Measurements from ENCODE around the gene HSPA12B. TPM values are rescaled to one million over a fixed set of nuclear protein-coding genes. Genes with fewer than 3 reads are reported as not detected.

HSPA12B gene
- total RNA-seq, 1 donor from 2014 or later, result 64.8 TPM

DNA sequence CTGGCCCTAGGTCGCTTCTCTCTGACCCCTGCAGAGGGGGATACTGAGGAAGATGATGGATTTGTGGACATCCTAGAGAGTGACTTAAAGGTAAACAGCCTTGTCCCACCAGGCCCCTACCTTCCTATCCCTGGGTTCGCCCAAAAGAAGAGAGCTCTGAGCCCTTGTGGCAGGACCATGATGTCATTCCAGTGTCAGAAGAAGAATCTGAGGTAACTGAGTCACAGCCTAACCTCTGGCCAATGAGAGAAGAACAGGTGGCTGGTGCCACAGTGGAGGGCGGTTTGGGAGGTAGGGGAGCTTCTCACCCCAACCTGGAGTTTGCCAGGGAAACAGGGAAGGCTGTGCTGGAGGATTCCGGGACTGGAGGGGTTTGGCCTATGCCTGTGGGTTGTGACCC, 68.8 kb downstream of the HSPA12B start:
- peaks cover 49 to 52% of the 10 kb centered on the region in 2 donors for H3K36me3 ChIP-seq
- H3K4me1 ChIP-seq, result peaks cover 14 to 24% of the 10 kb centered on the region in 2 donors
- H3K4me3 ChIP-seq, result no peak overlapping the region
- H3K27ac ChIP-seq, result no peak overlapping the region
- no peaks in the 10 kb centered on the region for H3K27me3 ChIP-seq
- H3K9me3 ChIP-seq, result peaks cover 0 to 2% of the 10 kb centered on the region in 2 donors
- no peak for DNase-seq (ENCODE audit: low spot score in 2 of 2)
- TF ChIP-seq, protein P1, sequence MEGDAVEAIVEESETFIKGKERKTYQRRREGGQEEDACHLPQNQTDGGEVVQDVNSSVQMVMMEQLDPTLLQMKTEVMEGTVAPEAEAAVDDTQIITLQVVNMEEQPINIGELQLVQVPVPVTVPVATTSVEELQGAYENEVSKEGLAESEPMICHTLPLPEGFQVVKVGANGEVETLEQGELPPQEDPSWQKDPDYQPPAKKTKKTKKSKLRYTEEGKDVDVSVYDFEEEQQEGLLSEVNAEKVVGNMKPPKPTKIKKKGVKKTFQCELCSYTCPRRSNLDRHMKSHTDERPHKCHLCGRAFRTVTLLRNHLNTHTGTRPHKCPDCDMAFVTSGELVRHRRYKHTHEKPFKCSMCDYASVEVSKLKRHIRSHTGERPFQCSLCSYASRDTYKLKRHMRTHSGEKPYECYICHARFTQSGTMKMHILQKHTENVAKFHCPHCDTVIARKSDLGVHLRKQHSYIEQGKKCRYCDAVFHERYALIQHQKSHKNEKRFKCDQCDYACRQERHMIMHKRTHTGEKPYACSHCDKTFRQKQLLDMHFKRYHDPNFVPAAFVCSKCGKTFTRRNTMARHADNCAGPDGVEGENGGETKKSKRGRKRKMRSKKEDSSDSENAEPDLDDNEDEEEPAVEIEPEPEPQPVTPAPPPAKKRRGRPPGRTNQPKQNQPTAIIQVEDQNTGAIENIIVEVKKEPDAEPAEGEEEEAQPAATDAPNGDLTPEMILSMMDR (IDR thresholded peaks at IDR 0.05), result no peak
- intact Hi-C loops (cut with DNase I), result no loop called here

DNA sequence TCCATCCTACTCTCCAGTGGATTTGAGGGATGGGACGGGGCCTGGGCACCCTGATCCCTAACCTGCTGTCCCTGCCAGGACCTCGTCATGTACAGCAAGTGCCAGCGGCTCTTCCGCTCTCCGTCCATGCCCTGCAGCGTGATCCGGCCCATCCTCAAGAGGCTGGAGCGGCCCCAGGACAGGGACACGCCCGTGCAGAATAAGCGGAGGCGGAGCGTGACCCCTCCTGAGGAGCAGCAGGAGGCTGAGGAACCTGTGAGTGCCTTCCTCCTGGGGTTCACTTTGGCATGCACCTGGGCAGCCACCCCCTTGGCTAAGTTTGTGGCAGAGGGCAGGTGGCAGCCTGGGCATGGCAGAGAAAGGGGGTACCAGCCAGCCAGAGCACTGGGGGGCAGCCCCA, 69.4 kb downstream of the HSPA12B start:
- no peak overlapping the region for H3K27ac ChIP-seq
- peaks cover 49 to 52% of the 10 kb centered on the region in 2 donors for H3K36me3 ChIP-seq
- H3K4me1 ChIP-seq, result peaks cover 15 to 22% of the 10 kb centered on the region in 2 donors
- H3K27me3 ChIP-seq, result no peaks in the 10 kb centered on the region
- no peak overlapping the region for H3K4me3 ChIP-seq
- H3K9me3 ChIP-seq, result peaks cover 0 to 3% of the 10 kb centered on the region in 2 donors
- TF ChIP-seq, protein P1 (IDR thresholded peaks at IDR 0.05), result no peak
- intact Hi-C loops (cut with DNase I), result no loop called here
- no peak for DNase-seq (ENCODE audit: low spot score in 2 of 2)

Other genes starting within 250 kb of the HSPA12B start
- not detected for gene GFRA4, start 69.3 kb upstream of the HSPA12B start, total RNA-seq
- 234 TPM for gene ADAM33, start 50.7 kb upstream of the HSPA12B start, total RNA-seq
- 23.2 TPM for gene SIGLEC1, start 20.1 kb upstream of the HSPA12B start, total RNA-seq
- 48.4 TPM for gene ADISSP, start 35.1 kb downstream of the HSPA12B start, total RNA-seq
- not detected for gene SPEF1, start 48.8 kb downstream of the HSPA12B start, total RNA-seq
- 173 TPM for gene CENPB, start 54.1 kb downstream of the HSPA12B start, total RNA-seq
- 60.6 TPM for gene CDC25B, start 63.6 kb downstream of the HSPA12B start, total RNA-seq
- gene AP5S1, start 87.9 kb downstream of the HSPA12B start, total RNA-seq, result 38.5 TPM
- gene MAVS, start 114.1 kb downstream of the HSPA12B start, total RNA-seq, result 35.2 TPM
- 81.1 TPM for gene PANK2, start 156.7 kb downstream of the HSPA12B start, total RNA-seq